ENCODE data around the gene HYAL1.
A peak's percentile ranks its signal among the peaks of the same experiment; 100 is the strongest.

HYAL1 gene

DNA sequence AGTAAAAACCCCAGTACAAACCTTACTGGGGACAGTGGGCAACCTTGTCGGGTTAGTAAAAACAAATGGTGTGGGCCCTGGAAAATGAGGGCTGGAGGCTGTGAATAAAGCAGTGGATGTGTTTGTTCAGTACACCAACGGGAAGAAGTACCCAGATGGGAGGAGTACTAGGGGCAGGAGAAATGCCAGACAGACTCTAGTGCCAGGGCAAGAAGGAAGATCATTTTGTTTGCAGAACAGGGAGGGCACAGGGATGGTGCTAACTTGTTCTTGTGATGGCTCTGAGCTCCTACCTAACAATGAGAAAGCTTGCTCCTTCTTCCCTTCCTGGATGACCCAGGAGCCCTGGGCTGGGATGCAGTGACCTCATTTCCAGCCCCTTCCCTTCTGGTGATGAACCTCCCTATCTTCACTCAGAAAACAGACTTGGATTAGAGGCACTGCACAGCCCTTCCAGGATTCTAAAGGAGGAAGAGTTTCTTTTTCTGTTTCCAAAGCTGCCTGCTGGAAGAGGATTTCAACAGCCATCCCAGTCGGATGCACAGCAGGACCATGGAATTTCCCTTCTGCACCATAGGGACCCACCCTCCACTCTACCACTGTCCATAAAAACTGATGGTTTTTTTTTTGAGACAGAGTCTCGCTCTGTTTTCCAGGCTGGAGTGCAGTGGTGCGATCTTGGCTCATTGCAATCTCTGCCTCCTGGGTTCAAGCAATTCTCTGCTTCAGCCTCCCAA lies 31.1 kb upstream of the HYAL1 start:
- DNase-seq, result no peak

DNA sequence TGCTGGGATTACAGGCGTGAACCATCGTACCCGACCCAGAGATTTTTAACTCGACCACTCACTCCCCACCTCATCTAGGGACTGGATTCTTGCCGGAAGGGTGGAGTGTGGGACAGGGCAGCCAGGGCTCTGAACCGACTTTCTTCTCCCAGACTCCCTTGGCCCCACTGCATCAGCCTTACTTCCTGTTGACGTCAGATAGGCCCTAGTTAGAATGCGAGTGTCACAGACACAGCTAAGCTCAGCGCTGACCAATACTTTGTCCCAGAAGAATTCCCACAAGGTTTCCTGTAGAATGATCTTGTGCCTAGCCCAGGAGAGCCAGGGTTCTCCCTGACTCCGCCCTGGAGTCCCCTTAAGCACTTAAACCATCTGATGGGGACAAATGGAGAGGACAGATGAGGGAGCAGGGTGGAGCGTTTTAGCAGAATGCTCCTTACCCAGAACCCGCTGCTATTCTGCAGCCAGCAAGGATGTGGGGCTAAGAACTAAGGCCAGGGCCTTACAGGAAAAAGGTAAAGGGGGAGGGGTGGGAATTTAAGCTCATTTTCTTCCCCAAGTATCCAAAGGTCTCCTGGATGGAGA lies 30.5 kb upstream of the HYAL1 start:
- DNase-seq, result peak; percentile 35

DNA sequence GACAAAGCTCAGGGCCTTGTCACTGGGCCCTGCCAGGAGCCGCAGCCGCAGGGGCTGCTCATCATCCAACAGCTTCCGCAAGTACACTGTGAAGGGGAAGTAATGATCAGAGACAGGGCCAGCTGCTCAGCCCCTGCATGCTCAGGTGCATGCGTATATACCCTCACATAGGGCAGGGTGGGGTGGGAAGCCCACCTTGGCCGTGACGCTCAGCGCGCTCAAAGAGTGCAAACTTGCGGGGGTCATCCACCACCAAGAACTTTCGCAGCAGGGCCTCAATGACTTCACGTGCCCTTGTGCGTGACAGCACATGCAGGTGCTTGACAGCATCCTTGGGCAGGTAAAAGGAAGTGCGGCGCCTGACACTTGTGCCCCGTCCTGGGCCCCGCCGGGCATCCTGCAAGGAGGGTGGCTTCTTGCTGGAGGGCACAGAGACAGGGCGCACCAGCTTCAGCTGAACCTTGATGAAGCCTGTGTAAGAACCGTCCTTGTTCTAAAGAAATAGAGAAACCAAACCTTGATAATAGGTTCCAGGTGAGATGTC lies 28.1 kb upstream of the HYAL1 start:
- no peak for DNase-seq

DNA sequence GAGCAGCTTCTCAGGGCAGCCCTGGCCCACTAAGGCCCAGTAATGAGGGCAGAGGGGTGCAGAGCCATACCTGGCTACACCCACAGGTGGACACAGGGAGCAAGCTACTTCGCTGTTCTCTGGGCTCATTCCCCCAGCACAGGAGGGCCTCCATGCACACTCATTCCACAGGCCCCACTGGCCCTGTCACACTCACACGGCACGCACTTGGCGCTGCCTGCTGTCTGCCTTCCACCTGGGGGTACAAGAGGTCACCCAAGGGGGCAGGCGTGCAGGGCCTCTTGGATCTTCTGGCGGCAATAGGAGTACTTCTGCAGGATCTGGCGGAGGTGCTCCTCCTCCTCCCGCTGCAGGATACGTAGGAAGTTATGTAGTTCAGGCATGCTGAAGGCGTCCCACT lies 27.0 kb upstream of the HYAL1 start:
- no peak for DNase-seq

GRCh38 chr3:50327943-50328691 lies 24.7 kb upstream of the HYAL1 start, which contains the start of gene TUSC2:
TUSC2 (minus strand) TSS chr3:50328223; CDS start chr3:50328099, 124 bp downstream.
- peak; percentile 95 for DNase-seq

- no peak for DNase-seq
Observed at GRCh38 chr3:50327129-50327528, 23.8 kb upstream of the HYAL1 start.

GRCh38 chr3:50326182-50326541 lies 22.8 kb upstream of the HYAL1 start:
- DNase-seq, result no peak

DNA sequence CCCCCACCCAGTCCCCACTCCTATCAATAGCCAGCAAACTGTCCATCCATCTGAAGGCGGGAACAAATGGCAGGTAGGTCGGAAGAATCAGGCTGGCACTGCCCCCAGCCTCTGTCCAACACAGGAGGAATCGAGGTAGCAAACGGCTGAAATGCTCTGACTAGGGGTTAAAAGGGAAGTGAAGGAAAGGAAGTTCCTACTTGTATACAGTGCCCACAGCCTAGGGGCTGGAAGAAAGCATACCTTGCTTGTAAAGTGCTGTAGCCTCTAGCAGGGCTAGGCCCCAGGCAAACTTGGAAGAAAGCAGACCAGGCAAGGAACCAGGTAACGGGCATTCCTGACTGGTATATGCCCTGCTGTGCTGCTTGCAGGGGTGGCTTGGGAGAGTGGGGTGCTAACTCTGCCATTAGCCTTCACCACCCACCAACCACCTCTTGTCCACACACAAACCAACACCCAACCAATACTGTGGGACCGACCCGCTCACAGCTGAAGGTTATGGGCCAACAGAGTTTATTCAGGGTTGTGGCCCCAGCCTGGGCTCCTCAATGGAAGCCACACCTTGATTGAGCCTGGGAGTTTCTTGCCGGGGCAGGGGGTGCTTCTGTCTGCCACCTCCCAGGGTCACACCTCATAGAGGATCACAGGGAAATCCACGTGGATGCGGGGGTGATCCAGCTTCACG lies 22.3 kb upstream of the HYAL1 start:
- DNase-seq, result no peak

DNA sequence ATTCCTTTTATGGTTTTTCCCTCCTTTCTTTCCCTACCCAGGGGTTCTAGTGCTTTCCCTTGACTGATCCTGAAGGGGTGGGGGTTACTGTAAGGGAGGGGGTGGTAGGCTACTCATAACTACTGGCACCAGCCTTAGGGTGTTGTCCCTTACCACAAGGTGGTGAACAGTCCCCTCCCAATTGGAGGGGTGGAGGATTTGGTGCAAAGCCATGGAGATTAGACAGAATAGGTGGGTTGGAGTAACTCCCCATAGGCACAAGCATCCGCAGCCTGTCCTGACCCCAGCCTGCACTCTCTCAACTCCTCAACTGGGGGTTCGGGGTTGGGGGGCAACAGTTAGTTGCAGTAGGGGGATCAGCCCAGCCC lies 21.7 kb upstream of the HYAL1 start:
- DNase-seq, result no peak

DNA sequence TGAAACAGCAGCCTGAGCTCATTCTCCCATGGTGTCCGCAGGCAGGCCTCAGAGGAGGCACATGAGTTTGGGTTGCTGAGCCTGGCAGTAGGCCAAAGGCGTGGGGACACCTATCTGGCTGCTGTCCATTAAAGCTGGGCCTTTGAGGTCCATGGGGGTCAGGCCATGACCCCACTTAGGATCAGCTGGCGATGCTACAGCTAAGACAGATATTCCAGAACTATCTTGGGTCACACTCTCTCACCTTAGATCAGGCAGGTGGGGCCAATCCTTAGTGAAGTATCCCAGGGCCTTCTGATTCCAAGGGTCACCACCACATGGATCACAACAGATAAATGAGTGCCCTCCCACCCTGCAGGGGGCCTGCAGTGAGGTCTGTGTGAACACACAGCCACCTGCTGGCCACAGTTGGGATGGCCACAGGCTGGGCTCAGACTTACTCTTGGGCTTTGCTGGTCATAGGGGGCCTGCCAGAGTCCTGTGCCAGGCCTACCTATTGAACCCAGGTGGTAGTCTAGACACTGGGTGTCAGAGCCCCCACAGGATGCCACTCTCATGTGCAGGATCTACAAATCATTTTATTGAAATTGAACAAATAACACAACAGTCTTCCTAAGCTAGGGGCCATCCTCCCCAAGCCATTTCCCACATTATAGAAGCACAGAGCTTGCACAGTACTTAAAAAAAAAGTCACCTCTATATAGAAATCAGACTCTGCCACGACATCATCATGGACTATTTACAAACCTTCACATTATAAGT lies 21.2 kb upstream of the HYAL1 start:
- peak; percentile 72 for DNase-seq

- DNase-seq, result no peak
Observed at GRCh38 chr3:50323614-50324199, 20.3 kb upstream of the HYAL1 start.

GRCh38 chr3:50323092-50323600 lies 19.8 kb upstream of the HYAL1 start:
- no peak for DNase-seq

DNA sequence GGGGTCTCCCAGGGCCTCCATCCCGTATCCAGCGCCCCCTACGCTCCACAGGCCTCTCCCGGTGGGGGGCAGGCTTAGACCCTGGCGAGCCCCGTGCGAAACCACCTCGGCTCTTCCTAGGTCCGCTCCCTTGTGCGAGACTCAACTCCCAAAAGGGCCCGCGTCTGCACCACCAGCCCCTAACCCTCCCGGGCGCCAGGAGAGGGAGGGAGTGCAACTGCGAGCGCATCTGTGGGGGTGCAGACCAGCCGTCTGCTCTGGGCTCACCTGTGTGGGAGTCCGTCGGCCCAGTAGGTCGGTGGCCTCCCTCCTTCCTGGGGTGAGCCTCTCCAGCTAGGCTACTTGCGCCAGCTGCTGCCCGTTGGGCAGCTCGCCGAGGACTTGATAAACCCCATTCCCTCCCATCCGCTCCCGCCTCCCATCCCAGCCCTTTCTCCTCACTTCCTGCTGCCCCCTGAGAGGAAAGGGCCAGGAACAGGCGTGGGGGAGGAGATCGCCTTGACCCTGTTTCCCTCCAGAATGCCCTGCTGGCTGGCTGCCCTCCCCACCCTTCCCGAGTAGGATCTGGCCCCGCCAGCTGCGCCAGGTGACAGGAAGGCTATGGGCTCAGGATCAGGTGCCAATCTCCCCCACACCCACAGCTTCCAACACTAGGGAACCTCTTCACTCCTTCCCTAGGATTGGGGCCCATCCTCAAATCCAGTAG lies 19.2 kb upstream of the HYAL1 start, which contains the start of gene HYAL2:
HYAL2 (minus strand) TSS at position 360 of the 706 bp plus-strand sequence. CDS start 2,256 bp downstream, outside the sequence.
- no peak for DNase-seq

DNA sequence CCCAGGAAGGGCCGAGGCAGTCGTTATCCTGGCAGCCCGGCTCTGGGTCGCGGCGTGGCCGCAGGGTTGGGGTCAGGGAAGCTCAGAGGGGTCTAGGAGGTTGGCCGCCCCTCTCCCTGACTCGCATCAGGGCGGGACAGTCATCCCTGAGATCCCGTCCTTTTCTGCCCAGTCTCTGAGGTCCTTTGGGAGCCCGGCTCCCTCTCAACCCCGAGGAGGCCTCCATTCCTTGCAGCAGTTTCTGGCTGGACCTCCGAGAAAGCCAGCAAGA lies 18.7 kb upstream of the HYAL1 start:
- no peak for DNase-seq

GRCh38 chr3:50321336-50322114 lies 18.2 kb upstream of the HYAL1 start:
- peak; percentile 88 for DNase-seq

- DNase-seq, result no peak
Observed at GRCh38 chr3:50320853-50321335, 17.5 kb upstream of the HYAL1 start.

GRCh38 chr3:50319894-50320625 lies 16.7 kb upstream of the HYAL1 start:
- DNase-seq, result no peak

DNA sequence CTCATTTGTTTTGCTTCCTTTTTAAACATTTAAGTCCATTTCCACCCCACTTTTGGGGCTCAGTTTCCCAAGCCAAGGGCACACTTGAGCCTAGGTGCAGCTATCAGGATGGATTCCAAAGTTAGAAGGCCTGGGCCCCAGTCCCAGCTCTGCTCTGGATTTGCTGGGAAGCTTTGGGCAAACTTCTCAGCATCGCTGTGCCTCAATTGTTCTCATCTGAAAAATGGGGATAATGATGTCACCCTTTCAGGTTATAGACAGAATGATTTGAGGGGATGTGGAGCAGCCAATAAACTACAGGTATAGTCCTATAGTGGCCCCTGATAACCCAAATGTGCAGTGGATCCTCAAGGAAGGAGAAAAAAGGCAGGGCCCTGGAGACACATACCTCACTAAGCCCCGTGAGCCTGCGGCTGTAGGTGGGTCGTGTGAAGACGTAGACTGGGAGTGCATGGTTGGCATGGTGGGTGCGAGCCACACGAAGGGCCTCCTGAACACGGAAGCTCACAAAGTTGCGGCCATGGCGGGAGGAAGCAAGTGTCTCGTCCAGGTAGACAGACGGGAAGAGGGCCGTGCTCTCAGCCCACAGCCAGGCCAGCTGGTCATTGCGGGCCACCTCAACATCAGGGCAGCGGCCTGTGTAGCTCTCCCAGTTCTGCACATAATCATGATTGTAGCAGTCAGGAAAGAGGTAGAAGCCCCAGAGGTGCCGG lies 16.0 kb upstream of the HYAL1 start:
- DNase-seq, result no peak

GRCh38 chr3:50318615-50319014 lies 15.2 kb upstream of the HYAL1 start:
- DNase-seq, result no peak

All from CD4-positive, alpha-beta T cell treated with Interleukin-10 for 1 hour (primary cell).